ENCODE measurements around the gene VAMP5.
"Not testable (repeated sequence)": the region's sequence is repeated elsewhere in the genome, so short reads cannot be mapped to it uniquely, and the experiment has no call there.

Gene VAMP5

GRCh38 chr2:85585781-85586105, 1.5 kb downstream of the VAMP5 start:
- Histone ChIP-seq H3K4me1 (ENCODE audit: control insufficient read depth, insufficient read depth, low read length) (peaks cover 33% of the 10 kb centered on the region), H3K9me3 (ENCODE audit: control insufficient read depth in 2 of 2, low read length in 2 of 2) (no peaks in the 10 kb centered on the region), H3K27me3 (ENCODE audit: control insufficient read depth in 1 of 2, insufficient read depth in 2 of 2, low read length in 2 of 2) (no peaks in the 10 kb centered on the region), H3K27ac (ENCODE audit: low read length) (peak overlapping the region; percentile 77), H3K4me3 (ENCODE audit: low read length in 2 of 2) (peak overlapping the region in 1 of 2 donors; percentile 80), H3K9ac (ENCODE audit: low read length in 2 of 2) (peak overlapping the region; percentile 29 to 79), H3K36me3 (ENCODE audit: control insufficient read depth in 2 of 2, insufficient read depth in 2 of 2, low read length in 2 of 2) (no peaks in the 10 kb centered on the region)

GRCh38 chr2:85588236-85588635, 4.0 kb downstream of the VAMP5 start:
- peaks cover 43% of the 10 kb centered on the region for H3K4me1 ChIP-seq (ENCODE audit: control insufficient read depth, insufficient read depth, low read length)
- peak overlapping the region; percentile 2 for H3K27ac ChIP-seq (ENCODE audit: low read length)
- no peaks in the 10 kb centered on the region for H3K9me3 ChIP-seq (ENCODE audit: control insufficient read depth in 2 of 2, low read length in 2 of 2)
- H3K9ac ChIP-seq (ENCODE audit: low read length in 2 of 2): no peak overlapping the region
- H3K27me3 ChIP-seq (ENCODE audit: control insufficient read depth in 1 of 2, insufficient read depth in 2 of 2, low read length in 2 of 2): no peaks in the 10 kb centered on the region
- H3K36me3 ChIP-seq (ENCODE audit: control insufficient read depth in 2 of 2, insufficient read depth in 2 of 2, low read length in 2 of 2): no peaks in the 10 kb centered on the region
- H3K4me3 ChIP-seq (ENCODE audit: low read length in 2 of 2): no peak overlapping the region

- Histone ChIP-seq H3K4me1 (ENCODE audit: control insufficient read depth, insufficient read depth, low read length) (peaks cover 43% of the 10 kb centered on the region), H3K9ac (ENCODE audit: low read length in 2 of 2) (no peak overlapping the region), H3K4me3 (ENCODE audit: low read length in 2 of 2) (no peak overlapping the region), H3K27ac (ENCODE audit: low read length) (peak overlapping the region; percentile 2), H3K9me3 (ENCODE audit: control insufficient read depth in 2 of 2, low read length in 2 of 2) (no peaks in the 10 kb centered on the region), H3K27me3 (ENCODE audit: control insufficient read depth in 1 of 2, insufficient read depth in 2 of 2, low read length in 2 of 2) (no peaks in the 10 kb centered on the region), H3K36me3 (ENCODE audit: control insufficient read depth in 2 of 2, insufficient read depth in 2 of 2, low read length in 2 of 2) (no peaks in the 10 kb centered on the region)
These were observed 4.4 kb downstream of the VAMP5 start for GRCh38 chr2:85588645-85589044.

- no peaks in the 10 kb centered on the region for H3K36me3 ChIP-seq (ENCODE audit: control insufficient read depth in 2 of 2, insufficient read depth in 2 of 2, low read length in 2 of 2)
- H3K4me1 ChIP-seq (ENCODE audit: control insufficient read depth, insufficient read depth, low read length): peaks cover 40% of the 10 kb centered on the region
- H3K27ac ChIP-seq (ENCODE audit: low read length): no peak overlapping the region
- no peaks in the 10 kb centered on the region for H3K27me3 ChIP-seq (ENCODE audit: control insufficient read depth in 1 of 2, insufficient read depth in 2 of 2, low read length in 2 of 2)
- H3K9ac ChIP-seq (ENCODE audit: low read length in 2 of 2): no peak overlapping the region
- no peaks in the 10 kb centered on the region for H3K9me3 ChIP-seq (ENCODE audit: control insufficient read depth in 2 of 2, low read length in 2 of 2)
- no peak overlapping the region for H3K4me3 ChIP-seq (ENCODE audit: low read length in 2 of 2)
These were observed 5.0 kb downstream of the VAMP5 start for GRCh38 chr2:85589181-85589580.

GRCh38 chr2:85589982-85590791, 6.0 kb downstream of the VAMP5 start:
- peaks cover 43% of the 10 kb centered on the region for H3K4me1 ChIP-seq (ENCODE audit: control insufficient read depth, insufficient read depth, low read length)

GRCh38 chr2:85590950-85591349, 6.7 kb downstream of the VAMP5 start:
- H3K4me3 ChIP-seq (ENCODE audit: low read length in 2 of 2): no peak overlapping the region
- H3K27me3 ChIP-seq (ENCODE audit: control insufficient read depth in 1 of 2, insufficient read depth in 2 of 2, low read length in 2 of 2): no peaks in the 10 kb centered on the region
- no peaks in the 10 kb centered on the region for H3K9me3 ChIP-seq (ENCODE audit: control insufficient read depth in 2 of 2, low read length in 2 of 2)
- peaks cover 39% of the 10 kb centered on the region for H3K4me1 ChIP-seq (ENCODE audit: control insufficient read depth, insufficient read depth, low read length)
- no peaks in the 10 kb centered on the region for H3K36me3 ChIP-seq (ENCODE audit: control insufficient read depth in 2 of 2, insufficient read depth in 2 of 2, low read length in 2 of 2)
- no peak overlapping the region for H3K9ac ChIP-seq (ENCODE audit: low read length in 2 of 2)
- H3K27ac ChIP-seq (ENCODE audit: low read length): peak overlapping the region; percentile 37

More at GRCh38 chr2:85589982-85590791, 6.0 kb downstream of the VAMP5 start:
- no peaks in the 10 kb centered on the region for H3K36me3 ChIP-seq (ENCODE audit: control insufficient read depth in 2 of 2, insufficient read depth in 2 of 2, low read length in 2 of 2)
- H3K9ac ChIP-seq (ENCODE audit: low read length in 2 of 2): no peak overlapping the region
- H3K27ac ChIP-seq (ENCODE audit: low read length): peak overlapping the region; percentile 37
- H3K9me3 ChIP-seq (ENCODE audit: control insufficient read depth in 2 of 2, low read length in 2 of 2): no peaks in the 10 kb centered on the region
- H3K4me3 ChIP-seq (ENCODE audit: low read length in 2 of 2): no peak overlapping the region
- no peaks in the 10 kb centered on the region for H3K27me3 ChIP-seq (ENCODE audit: control insufficient read depth in 1 of 2, insufficient read depth in 2 of 2, low read length in 2 of 2)

- no peak overlapping the region for H3K4me3 ChIP-seq (ENCODE audit: low read length in 2 of 2)
- H3K36me3 ChIP-seq (ENCODE audit: control insufficient read depth in 2 of 2, insufficient read depth in 2 of 2, low read length in 2 of 2): peaks cover 0 to under 1% of the 10 kb centered on the region in 2 donors
- no peaks in the 10 kb centered on the region for H3K9me3 ChIP-seq (ENCODE audit: control insufficient read depth in 2 of 2, low read length in 2 of 2)
- H3K9ac ChIP-seq (ENCODE audit: low read length in 2 of 2): no peak overlapping the region
- peaks cover 45% of the 10 kb centered on the region for H3K4me1 ChIP-seq (ENCODE audit: control insufficient read depth, insufficient read depth, low read length)
- peak overlapping the region; percentile 41 for H3K27ac ChIP-seq (ENCODE audit: low read length)
- H3K27me3 ChIP-seq (ENCODE audit: control insufficient read depth in 1 of 2, insufficient read depth in 2 of 2, low read length in 2 of 2): no peaks in the 10 kb centered on the region
These were observed 7.3 kb downstream of the VAMP5 start for GRCh38 chr2:85591563-85591962.

GRCh38 chr2:85592299-85592698, 8.1 kb downstream of the VAMP5 start:
- not testable (repeated sequence) for H3K4me3 ChIP-seq (ENCODE audit: low read length in 2 of 2); H3K9me3 ChIP-seq (ENCODE audit: control insufficient read depth in 2 of 2, low read length in 2 of 2); H3K36me3 ChIP-seq (ENCODE audit: control insufficient read depth in 2 of 2, insufficient read depth in 2 of 2, low read length in 2 of 2); H3K27me3 ChIP-seq (ENCODE audit: control insufficient read depth in 1 of 2, insufficient read depth in 2 of 2, low read length in 2 of 2); H3K27ac ChIP-seq (ENCODE audit: low read length); H3K9ac ChIP-seq (ENCODE audit: low read length in 2 of 2)
- H3K4me1 ChIP-seq (ENCODE audit: control insufficient read depth, insufficient read depth, low read length): peaks cover 53% of the 10 kb centered on the region

GRCh38 chr2:85593023-85593422, 8.8 kb downstream of the VAMP5 start:
- no peak overlapping the region for H3K9ac ChIP-seq (ENCODE audit: low read length in 2 of 2)
- no peaks in the 10 kb centered on the region for H3K9me3 ChIP-seq (ENCODE audit: control insufficient read depth in 2 of 2, low read length in 2 of 2)
- peaks cover 53% of the 10 kb centered on the region for H3K4me1 ChIP-seq (ENCODE audit: control insufficient read depth, insufficient read depth, low read length)
- no peaks in the 10 kb centered on the region for H3K27me3 ChIP-seq (ENCODE audit: control insufficient read depth in 1 of 2, insufficient read depth in 2 of 2, low read length in 2 of 2)
- peaks cover 6 to 12% of the 10 kb centered on the region in 2 donors for H3K36me3 ChIP-seq (ENCODE audit: control insufficient read depth in 2 of 2, insufficient read depth in 2 of 2, low read length in 2 of 2)
- no peak overlapping the region for H3K27ac ChIP-seq (ENCODE audit: low read length)
- no peak overlapping the region for H3K4me3 ChIP-seq (ENCODE audit: low read length in 2 of 2)

GRCh38 chr2:85594715-85595300, 10.6 kb downstream of the VAMP5 start:
- Histone ChIP-seq H3K27ac (ENCODE audit: low read length) (peak overlapping the region; percentile 92), H3K36me3 (ENCODE audit: control insufficient read depth in 2 of 2, insufficient read depth in 2 of 2, low read length in 2 of 2) (peaks cover 9 to 15% of the 10 kb centered on the region in 2 donors), H3K27me3 (ENCODE audit: control insufficient read depth in 1 of 2, insufficient read depth in 2 of 2, low read length in 2 of 2) (no peaks in the 10 kb centered on the region), H3K9me3 (ENCODE audit: control insufficient read depth in 2 of 2, low read length in 2 of 2) (no peaks in the 10 kb centered on the region), H3K9ac (ENCODE audit: low read length in 2 of 2) (peak overlapping the region; percentile 64 to 80), H3K4me3 (ENCODE audit: low read length in 2 of 2) (peak overlapping the region; percentile 86 to 98), H3K4me1 (ENCODE audit: control insufficient read depth, insufficient read depth, low read length) (peaks cover 43% of the 10 kb centered on the region)

Measured in stomach smooth muscle (tissue), 2 donors.